GM18502 (cell line): ENCODE data around the gene TACC2.

ENCODE experiments used
- ATAC-seq: cut with Tn5 transposase; IDR thresholded peaks from one replicate; pipeline ENCODE4 v1.9.1; 2021; ENCODE audit warnings: mild to moderate bottlenecking; ENCODE audit not compliant: unreplicated experiment, poor library complexity

TACC2 gene

GRCh38 chr10:122282909-122283308 lies 293.9 kb downstream of the TACC2 start:
- ATAC-seq = no peak

GRCh38 chr10:122285506-122286444 lies 296.8 kb downstream of the TACC2 start:
- ATAC-seq = no peak

GRCh38 chr10:122286867-122287266 lies 297.9 kb downstream of the TACC2 start:
- no peak for ATAC-seq

- no peak for ATAC-seq
These were observed 298.6 kb downstream of the TACC2 start for GRCh38 chr10:122287570-122287969.

- ATAC-seq = no peak
These were observed 299.3 kb downstream of the TACC2 start for GRCh38 chr10:122288262-122288661.

GRCh38 chr10:122288917-122289316 lies 300.0 kb downstream of the TACC2 start:
- ATAC-seq = no peak

GRCh38 chr10:122290334-122290733 lies 301.4 kb downstream of the TACC2 start:
- ATAC-seq = no peak

- ATAC-seq = no peak
These were observed 302.0 kb downstream of the TACC2 start for GRCh38 chr10:122290833-122291532.

GRCh38 chr10:122291739-122292138 lies 302.8 kb downstream of the TACC2 start:
- ATAC-seq = no peak

GRCh38 chr10:122292376-122292775 lies 303.4 kb downstream of the TACC2 start:
- no peak for ATAC-seq

- ATAC-seq = no peak
These were observed 304.4 kb downstream of the TACC2 start for GRCh38 chr10:122293156-122293960.

GRCh38 chr10:122293961-122294380 lies 305.0 kb downstream of the TACC2 start:
- no peak for ATAC-seq

GRCh38 chr10:122294511-122295450 lies 305.8 kb downstream of the TACC2 start:
- no peak for ATAC-seq

GRCh38 chr10:122295451-122295809 lies 306.5 kb downstream of the TACC2 start:
- no peak for ATAC-seq

- ATAC-seq = no peak
These were observed 307.6 kb downstream of the TACC2 start for GRCh38 chr10:122296363-122297120.

GRCh38 chr10:122297583-122297982 lies 308.6 kb downstream of the TACC2 start:
- ATAC-seq = no peak

- ATAC-seq = no peak
These were observed 309.2 kb downstream of the TACC2 start for GRCh38 chr10:122298206-122298597.

- peak; percentile 64 for ATAC-seq
These were observed 309.8 kb downstream of the TACC2 start for GRCh38 chr10:122298598-122299301.
